PC-3 (cell line): ENCODE data around the gene ATXN7L1. TPM values are rescaled to one million over a fixed set of nuclear protein-coding genes. Genes with fewer than 3 reads are reported as not detected.
A peak's percentile ranks its signal among the peaks of the same experiment; 100 is the strongest.

Experiments
- ATAC-seq: fragments of 200-7000 bp; cut with Tn5 transposase; 2 replicates; pipeline ENCODE4 v1.9.1; 2020; ENCODE audit warnings: mild to moderate bottlenecking, moderate library complexity
- BruUV-seq: library from RNA; stranded (reverse); fragments of 400-500 nt; replicated peaks from 2 replicates; lab custom pipeline; 2021; lab: Mats Ljungman, UMichigan
- CTCF ChIA-PET: fragments of 300-600 bp; sonication (Branson Sonifier 250); formaldehyde crosslinking; loops from one replicate; lab custom pipeline; 2022; ENCODE audit warnings: antibody characterized with exemption; lab: Charles Lee
- POLR2A ChIA-PET: fragments of 300-600 bp; sonication (Branson Sonifier 250); formaldehyde crosslinking; loops from one replicate; lab custom pipeline; 2022; ENCODE audit warnings: antibody characterized with exemption; ENCODE audit not compliant: unreplicated experiment; lab: Charles Lee
- DNase-seq: peaks from one replicate; pipeline ENCODE4 v3.0.0-alpha.2; 2015
- H2AFZ ChIP-seq: fragments of 300-600 bp; sonication (generic); 2 replicates; pipeline ENCODE4 v1.6.0; 2016; ENCODE audit warnings: antibody characterized with exemption, low read length
- H3F3A ChIP-seq: fragments of 300-600 bp; sonication (generic); one replicate; pipeline ENCODE4 v1.6.0; 2017; ENCODE audit warnings: antibody characterized with exemption, low read length, control low read depth, mild to moderate bottlenecking; ENCODE audit not compliant: unreplicated experiment
- H3K27ac ChIP-seq: fragments of 300-600 bp; sonication (generic); 2 replicates; pipeline ENCODE4 v1.5.1; 2016; ENCODE audit warnings: mild to moderate bottlenecking, low read length
- H3K27me3 ChIP-seq: fragments of 300-600 bp; sonication (generic); 2 replicates; pipeline ENCODE4 v1.6.1; 2016; ENCODE audit warnings: low read length, mixed read lengths
- H3K36me3 ChIP-seq: fragments of 300-600 bp; sonication (generic); 2 replicates; pipeline ENCODE4 v1.6.1; 2016; ENCODE audit warnings: low read depth, mixed run types, low read length, mixed read lengths
- H3K4me1 ChIP-seq: fragments of 300-600 bp; sonication (generic); 2 replicates; pipeline ENCODE4 v1.5.1; 2016; ENCODE audit warnings: low read length; ENCODE audit not compliant: insufficient read depth
- H3K4me2 ChIP-seq: fragments of 300-600 bp; sonication (generic); 2 replicates; pipeline ENCODE4 v1.6.0; 2016; ENCODE audit warnings: low read length
- H3K4me3 ChIP-seq: fragments of 300-600 bp; sonication (generic); 2 replicates; pipeline ENCODE4 v1.5.1; 2016; ENCODE audit warnings: mild to moderate bottlenecking, low read length, mixed read lengths
- H3K79me2 ChIP-seq: fragments of 300-600 bp; sonication (generic); 2 replicates; pipeline ENCODE4 v1.6.1; 2017; ENCODE audit warnings: low read length, mixed read lengths
- H3K9ac ChIP-seq: fragments of 300-600 bp; sonication (generic); 2 replicates; pipeline ENCODE4 v1.6.0; 2016; ENCODE audit warnings: mild to moderate bottlenecking, low read length
- H3K9me2 ChIP-seq: fragments of 300-600 bp; sonication (generic); replicated peaks from 2 replicates; pipeline ENCODE4 v1.6.1; 2016; ENCODE audit warnings: mixed run types, low read length, mixed read lengths
- H3K9me3 ChIP-seq: fragments of 300-600 bp; sonication (generic); 2 replicates; pipeline ENCODE4 v1.6.1; 2016; ENCODE audit warnings: low read length, mixed read lengths
- H4K20me1 ChIP-seq: fragments of 300-600 bp; sonication (generic); 2 replicates; pipeline ENCODE4 v1.6.1; 2016; ENCODE audit warnings: low read length, mixed read lengths
- EZH2 ChIP-seq: fragments of 300-600 bp; sonication (generic); IDR thresholded peaks from one replicate; pipeline ENCODE4 v1.6.1; 2017; ENCODE audit warnings: antibody characterized with exemption, mild to moderate bottlenecking, low read length; ENCODE audit not compliant: unreplicated experiment
- EZH2phosphoT487 ChIP-seq: fragments of 300-600 bp; sonication (generic); IDR thresholded peaks from 2 replicates; pipeline ENCODE4 v1.6.1; 2018; ENCODE audit warnings: mild to moderate bottlenecking, antibody characterized with exemption, low read length, borderline replicate concordance
- intact Hi-C: fragments of 100-400 bp; cut with micrococcal nuclease; formaldehyde crosslinking; loops from 2 replicates; pipeline ENCODE4 v1.9.0; 2023
- total RNA-seq: library from RNA; depleted of rRNA; stranded (reverse); fragments of >200 nt; gene quantifications from 2 replicates; pipeline ENCODE4 v1.2.3, GENCODE V29; 2014
- TF ChIP-seq, protein P1 (sequence below): fragments of 300-600 bp; sonication (generic); conservative IDR thresholded peaks from 2 replicates; pipeline ENCODE4 v1.5.1; 2017; ENCODE audit warnings: antibody characterized with exemption, low read depth, mild to moderate bottlenecking, low read length

Gene ATXN7L1
- total RNA-seq, 1 experiment from 2014 or later = 16.0 TPM

GRCh38 chr7:105655067-105655466 is 221.3 kb downstream of the ATXN7L1 start:
- H3F3A ChIP-seq = peaks cover 10% of the 10 kb centered on the region
- no peaks in the 10 kb centered on the region; the same call in 1 of the 2 replicates for H3K36me3 ChIP-seq
- H3K9me2 ChIP-seq = no peaks in the 10 kb centered on the region
- no peak overlapping the region for H3K4me2 ChIP-seq
- H3K27ac ChIP-seq = no peak overlapping the region
- no peaks in the 10 kb centered on the region for H4K20me1 ChIP-seq
- DNase-seq = peak; percentile 44
- ChIA-PET CTCF (no interaction called here), POLR2A (interaction anchor here (0.6 kb wide), 1 partner anchor 584 kb away, joined by 3 read pairs; no protein-coding TSS in a partner anchor)
- H3K9me3 ChIP-seq = no peaks in the 10 kb centered on the region
- intact Hi-C loops = loop anchor here (10.0 kb wide), 1 partner anchor 500 kb away; no protein-coding TSS in a partner anchor
- no peak overlapping the region for H3K9ac ChIP-seq
- H2AFZ ChIP-seq = no peak overlapping the region
- ATAC-seq = no peak
- TF ChIP-seq, protein P1, sequence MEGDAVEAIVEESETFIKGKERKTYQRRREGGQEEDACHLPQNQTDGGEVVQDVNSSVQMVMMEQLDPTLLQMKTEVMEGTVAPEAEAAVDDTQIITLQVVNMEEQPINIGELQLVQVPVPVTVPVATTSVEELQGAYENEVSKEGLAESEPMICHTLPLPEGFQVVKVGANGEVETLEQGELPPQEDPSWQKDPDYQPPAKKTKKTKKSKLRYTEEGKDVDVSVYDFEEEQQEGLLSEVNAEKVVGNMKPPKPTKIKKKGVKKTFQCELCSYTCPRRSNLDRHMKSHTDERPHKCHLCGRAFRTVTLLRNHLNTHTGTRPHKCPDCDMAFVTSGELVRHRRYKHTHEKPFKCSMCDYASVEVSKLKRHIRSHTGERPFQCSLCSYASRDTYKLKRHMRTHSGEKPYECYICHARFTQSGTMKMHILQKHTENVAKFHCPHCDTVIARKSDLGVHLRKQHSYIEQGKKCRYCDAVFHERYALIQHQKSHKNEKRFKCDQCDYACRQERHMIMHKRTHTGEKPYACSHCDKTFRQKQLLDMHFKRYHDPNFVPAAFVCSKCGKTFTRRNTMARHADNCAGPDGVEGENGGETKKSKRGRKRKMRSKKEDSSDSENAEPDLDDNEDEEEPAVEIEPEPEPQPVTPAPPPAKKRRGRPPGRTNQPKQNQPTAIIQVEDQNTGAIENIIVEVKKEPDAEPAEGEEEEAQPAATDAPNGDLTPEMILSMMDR = no peak
- TF ChIP-seq EZH2phosphoT487 (no peak), EZH2 (no peak)
- no peaks in the 10 kb centered on the region for H3K27me3 ChIP-seq
- H3K79me2 ChIP-seq = no peaks in the 10 kb centered on the region
- no peak overlapping the region for H3K4me3 ChIP-seq
- BruUV-seq = no TSS peak
- peaks cover 23% of the 10 kb centered on the region for H3K4me1 ChIP-seq

GRCh38 chr7:105654095-105654686 is 222.2 kb downstream of the ATXN7L1 start:
- BruUV-seq = no TSS peak
- no peak for TF ChIP-seq EZH2
- no peak for TF ChIP-seq EZH2phosphoT487
- TF ChIP-seq, protein P1 = no peak
- Histone ChIP-seq H3K9ac (no peak overlapping the region), H2AFZ (no peak overlapping the region), H3K79me2 (no peaks in the 10 kb centered on the region), H3K4me3 (no peak overlapping the region), H3K36me3 (no peaks in the 10 kb centered on the region; the same call in 1 of the 2 replicates), H3K4me2 (no peak overlapping the region), H3F3A (peaks cover 18% of the 10 kb centered on the region), H4K20me1 (no peaks in the 10 kb centered on the region), H3K27me3 (no peaks in the 10 kb centered on the region), H3K9me3 (no peaks in the 10 kb centered on the region), H3K9me2 (no peaks in the 10 kb centered on the region), H3K27ac (no peak overlapping the region), H3K4me1 (peaks cover 31% of the 10 kb centered on the region)
- intact Hi-C loops = loop anchor here (10.0 kb wide), 1 partner anchor 501 kb away; no protein-coding TSS in a partner anchor
- ChIA-PET CTCF (no interaction called here), POLR2A (interaction anchor here (0.6 kb wide), 1 partner anchor 585 kb away, joined by 3 read pairs; no protein-coding TSS in a partner anchor)
- DNase-seq (no peak), ATAC-seq (no peak)

GRCh38 chr7:105653441-105654005 is 222.9 kb downstream of the ATXN7L1 start:
- Histone ChIP-seq H3K4me1 (peaks cover 37% of the 10 kb centered on the region), H3K79me2 (no peaks in the 10 kb centered on the region), H3K27me3 (no peaks in the 10 kb centered on the region), H2AFZ (no peak overlapping the region), H3K9ac (no peak overlapping the region), H3K27ac (no peak overlapping the region), H3F3A (peaks cover 18% of the 10 kb centered on the region), H3K4me2 (no peak overlapping the region), H3K4me3 (no peak overlapping the region), H3K9me2 (no peaks in the 10 kb centered on the region), H4K20me1 (no peaks in the 10 kb centered on the region), H3K36me3 (no peaks in the 10 kb centered on the region; the same call in 1 of the 2 replicates), H3K9me3 (no peaks in the 10 kb centered on the region)
- DNase-seq (no peak), ATAC-seq (no peak)
- POLR2A ChIA-PET = no interaction called here
- no TSS peak for BruUV-seq
- intact Hi-C loops = loop anchor here (10.0 kb wide), 1 partner anchor 501 kb away; no protein-coding TSS in a partner anchor
- CTCF ChIA-PET = interaction anchor here (1.1 kb wide), 1 partner anchor 373 kb away, joined by 3 read pairs; no protein-coding TSS in a partner anchor
- TF ChIP-seq EZH2phosphoT487 (no peak), EZH2 (no peak)
- TF ChIP-seq, protein P1 = no peak
